ENCODE measurements around the gene SEMA3B.

GRCh38 chr3:50318163-50318562 lies 49.2 kb downstream of the SEMA3B start:
- TF ChIP-seq CTCF (IDR thresholded peaks at IDR 0.05), result no peak
- no peak for TF ChIP-seq POLR2A (IDR thresholded peaks at IDR 0.05)
